C4-2B (cell line): ENCODE results near the gene PTPRZ1.

Experiments used
- ZFX ChIP-seq: fragments of 450-650 bp; IDR thresholded peaks from 2 replicates; pipeline ENCODE4 v1.6.1; 2017
- TF ChIP-seq, protein P1 (sequence below): fragments of 450-650 bp; conservative IDR thresholded peaks from 2 replicates; pipeline ENCODE4 v1.5.1; 2017; ENCODE audit warnings: mild to moderate bottlenecking

DNA sequence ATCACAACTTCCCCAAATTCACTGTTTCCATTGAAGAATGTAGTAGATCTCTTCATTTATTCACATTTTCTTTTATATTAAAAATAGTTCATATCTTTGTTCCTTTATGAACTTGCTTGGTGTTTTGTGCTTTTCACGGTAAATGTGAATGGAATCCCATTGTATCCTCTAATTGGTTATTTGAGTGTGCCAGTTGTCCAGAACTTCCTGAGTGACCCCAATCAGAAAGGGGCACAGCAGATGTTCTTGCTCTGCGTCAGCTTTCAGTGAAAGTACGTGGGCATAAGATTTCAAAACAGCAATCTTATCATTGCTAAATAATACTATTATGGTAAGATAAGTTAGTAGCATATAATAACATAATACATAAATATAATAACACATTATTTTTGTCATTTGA, 47.0 kb downstream of the PTPRZ1 start:
- TF ChIP-seq, protein P1, sequence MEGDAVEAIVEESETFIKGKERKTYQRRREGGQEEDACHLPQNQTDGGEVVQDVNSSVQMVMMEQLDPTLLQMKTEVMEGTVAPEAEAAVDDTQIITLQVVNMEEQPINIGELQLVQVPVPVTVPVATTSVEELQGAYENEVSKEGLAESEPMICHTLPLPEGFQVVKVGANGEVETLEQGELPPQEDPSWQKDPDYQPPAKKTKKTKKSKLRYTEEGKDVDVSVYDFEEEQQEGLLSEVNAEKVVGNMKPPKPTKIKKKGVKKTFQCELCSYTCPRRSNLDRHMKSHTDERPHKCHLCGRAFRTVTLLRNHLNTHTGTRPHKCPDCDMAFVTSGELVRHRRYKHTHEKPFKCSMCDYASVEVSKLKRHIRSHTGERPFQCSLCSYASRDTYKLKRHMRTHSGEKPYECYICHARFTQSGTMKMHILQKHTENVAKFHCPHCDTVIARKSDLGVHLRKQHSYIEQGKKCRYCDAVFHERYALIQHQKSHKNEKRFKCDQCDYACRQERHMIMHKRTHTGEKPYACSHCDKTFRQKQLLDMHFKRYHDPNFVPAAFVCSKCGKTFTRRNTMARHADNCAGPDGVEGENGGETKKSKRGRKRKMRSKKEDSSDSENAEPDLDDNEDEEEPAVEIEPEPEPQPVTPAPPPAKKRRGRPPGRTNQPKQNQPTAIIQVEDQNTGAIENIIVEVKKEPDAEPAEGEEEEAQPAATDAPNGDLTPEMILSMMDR = no peak
- no peak for TF ChIP-seq ZFX
